A549 (cell line): ENCODE results near the gene KPNA3. TPM values are rescaled to one million over a fixed set of nuclear protein-coding genes. Genes with fewer than 3 reads are reported as not detected.

Experiments
- ATAC-seq, 2 experiments: fragments of 200-7000 bp in 1 of 2; fragments of >200 bp in 1 of 2; cut with Nextera tagmentation in 1 of 2; cut with Tn5 transposase in 1 of 2; 3 replicates each; pipeline versions ENCODE4 v1.8.0 to v1.9.1; 2018 to 2020; ENCODE audit warnings: mild to moderate bottlenecking in 1 of 2, moderate library complexity in 1 of 2
- CTCF ChIA-PET: fragments of 300-600 bp; sonication (Branson Sonifier 250); formaldehyde crosslinking; extraction: SDS; loops from one replicate; lab custom pipeline; 2021; ENCODE audit warnings: antibody characterized with exemption, inconsistent platforms; lab: Yijun Ruan, JAX
- POLR2A ChIA-PET: fragments of 350-600 bp; formaldehyde crosslinking; extraction: SDS; loops from one replicate; lab custom pipeline; 2021; ENCODE audit warnings: antibody characterized with exemption, inconsistent platforms; lab: Yijun Ruan, JAX
- DNase-seq, 2 experiments: peaks; one replicate each; pipeline versions ENCODE4 v3.0.0 to v3.0.0-alpha.2; 2011 to 2016; ENCODE audit warnings: low read depth in 1 of 2, low spot score in 1 of 2
- FAIRE-seq: peaks from 2 replicates; lab custom pipeline; 2011; peaks lifted over from hg19 to GRCh38; lab: Jason Lieb, UNC
- H3K27ac ChIP-seq, 2 experiments: fragments of >200 bp; sonication (Bioruptor Twin); formaldehyde crosslinking; 3 replicates each; pipeline ENCODE4 v1.5.1; 2016 to 2017
- H3K4me1 ChIP-seq: fragments of >200 bp; sonication (Bioruptor Twin); formaldehyde crosslinking; 3 replicates; pipeline ENCODE4 v1.6.1; 2016
- H3K4me2 ChIP-seq: fragments of >200 bp; sonication (Bioruptor Twin); formaldehyde crosslinking; 3 replicates; pipeline ENCODE4 v1.6.1; 2016
- H3K4me3 ChIP-seq: fragments of >200 bp; sonication (Bioruptor Twin); formaldehyde crosslinking; 3 replicates; pipeline ENCODE4 v1.5.1; 2016
- H3K9me3 ChIP-seq: fragments of >200 bp; sonication (Bioruptor Twin); formaldehyde crosslinking; 3 replicates; pipeline ENCODE4 v1.6.1; 2016
- CEBPB ChIP-seq, 2 experiments: fragments of >200 bp in 1 of 2; sonication (Bioruptor Twin) in 1 of 2; formaldehyde crosslinking in 1 of 2; IDR thresholded peaks; 2 replicates each; pipeline ENCODE4 v1.6.1; 2012 to 2016
- CHD2 ChIP-seq: fragments of 150-350 bp; IDR thresholded peaks from 2 replicates; pipeline ENCODE4 v1.6.1; 2014; ENCODE audit warnings: low read length; ENCODE audit not compliant: partially characterized antibody
- CHD4 ChIP-seq: fragments of 200-600 bp; sonication (generic); IDR thresholded peaks from 2 replicates; pipeline ENCODE4 v1.6.1; 2016; ENCODE audit warnings: antibody characterized with exemption, mild to moderate bottlenecking, borderline replicate concordance
- EHF ChIP-seq: fragments of 250-450 bp; sonication (Bioruptor Pico); IDR thresholded peaks from 2 replicates; pipeline ENCODE4 v1.5.0; 2020; ENCODE audit warnings: mild to moderate bottlenecking
- EHMT2 ChIP-seq: fragments of 200-600 bp; sonication (generic); IDR thresholded peaks from 2 replicates; pipeline ENCODE4 v1.6.1; 2016; ENCODE audit warnings: antibody characterized with exemption, low read depth, mild to moderate bottlenecking, moderate library complexity
- EP300 ChIP-seq, 2 experiments: fragments of >200 bp; sonication (Bioruptor Twin); formaldehyde crosslinking; IDR thresholded peaks; 2 replicates in 1 of 2; 3 replicates in 1 of 2; pipeline ENCODE4 v1.6.1; 2016 to 2017
- ESRRA ChIP-seq: fragments of 150-350 bp; IDR thresholded peaks from 2 replicates; pipeline ENCODE4 v1.6.1; 2014; ENCODE audit warnings: mild to moderate bottlenecking, low read length, borderline replicate concordance
- HDAC2 ChIP-seq: fragments of 200-600 bp; sonication (generic); IDR thresholded peaks from 2 replicates; pipeline ENCODE4 v1.6.1; 2016
- HES2 ChIP-seq: fragments of >200 bp; sonication (Bioruptor Twin); formaldehyde crosslinking; IDR thresholded peaks from 2 replicates; pipeline ENCODE4 v1.6.1; 2016
- HOXA7 ChIP-seq: fragments of 250-450 bp; sonication (Bioruptor Pico); IDR thresholded peaks from 2 replicates; pipeline ENCODE4 v1.5.0; 2020; ENCODE audit warnings: mild to moderate bottlenecking, moderate library complexity
- HOXB5 ChIP-seq: fragments of 250-450 bp; sonication (Bioruptor Pico); IDR thresholded peaks from 2 replicates; pipeline ENCODE4 v1.5.0; 2020; ENCODE audit warnings: mild to moderate bottlenecking, moderate library complexity
- JUNB ChIP-seq: fragments of >200 bp; sonication (Bioruptor Twin); formaldehyde crosslinking; IDR thresholded peaks from 2 replicates; pipeline ENCODE4 v1.6.1; 2016
- KDM5A ChIP-seq: fragments of 200-600 bp; sonication (generic); IDR thresholded peaks from 2 replicates; pipeline ENCODE4 v1.6.1; 2016; ENCODE audit warnings: antibody characterized with exemption, mild to moderate bottlenecking
- MYC ChIP-seq: IDR thresholded peaks from 2 replicates; pipeline ENCODE4 v1.6.1; 2012; ENCODE audit warnings: mild to moderate bottlenecking, inconsistent platforms, low read length, improper control_type of control experiment, borderline replicate concordance
- NPAS2 ChIP-seq: fragments of 250-450 bp; sonication (Bioruptor Pico); IDR thresholded peaks from 2 replicates; pipeline ENCODE4 v1.8.0; 2022; ENCODE audit warnings: mild to moderate bottlenecking, moderate library complexity, borderline replicate concordance
- POLR2AphosphoS2 ChIP-seq: conservative IDR thresholded peaks from 2 replicates; pipeline ENCODE4 v1.6.1; 2012; ENCODE audit warnings: low read length, improper control_type of control experiment, inconsistent platforms
- RAD21 ChIP-seq, 2 experiments: fragments of >200 bp in 1 of 2; sonication (Bioruptor Twin) in 1 of 2; formaldehyde crosslinking in 1 of 2; IDR thresholded peaks in 1 of 2; conservative IDR thresholded peaks in 1 of 2; 2 replicates in 1 of 2; 3 replicates in 1 of 2; pipeline ENCODE4 v1.6.1; 2012 to 2018; ENCODE audit warnings: inconsistent platforms in 1 of 2
- RNF2 ChIP-seq: fragments of 200-600 bp; sonication (generic); IDR thresholded peaks from 2 replicates; pipeline ENCODE4 v1.6.1; 2016; ENCODE audit warnings: low read depth, mild to moderate bottlenecking, antibody characterized with exemption, moderate library complexity, borderline replicate concordance
- SREBF2 ChIP-seq: fragments of 450-650 bp; IDR thresholded peaks from 2 replicates; pipeline ENCODE4 v1.6.1; 2014; ENCODE audit warnings: mild to moderate bottlenecking, moderate library complexity
- TFCP2L1 ChIP-seq: fragments of 250-450 bp; sonication (Bioruptor Pico); IDR thresholded peaks from 2 replicates; pipeline ENCODE4 v1.5.0; 2021; ENCODE audit warnings: mild to moderate bottlenecking
- TP53 ChIP-seq: fragments of 250-450 bp; sonication (Bioruptor Pico); IDR thresholded peaks from 2 replicates; pipeline ENCODE4 v1.5.0; 2021; ENCODE audit warnings: mild to moderate bottlenecking, moderate library complexity
- ZC3H11A ChIP-seq: fragments of 450-650 bp; IDR thresholded peaks from 2 replicates; pipeline ENCODE4 v1.6.1; 2014; ENCODE audit warnings: antibody characterized with exemption, mild to moderate bottlenecking
- ZFP36 ChIP-seq: fragments of 450-650 bp; IDR thresholded peaks from 2 replicates; pipeline ENCODE4 v1.6.1; 2014; ENCODE audit warnings: borderline replicate concordance; ENCODE audit not compliant: partially characterized antibody
- ZNF302 ChIP-seq: fragments of 250-450 bp; sonication (Bioruptor Pico); IDR thresholded peaks from 2 replicates; pipeline ENCODE4 v1.9.0; 2021; ENCODE audit warnings: inconsistent platforms, mild to moderate bottlenecking, moderate library complexity
- WGBS: methylation state at CpG from one replicate; pipeline ENCODE4 v1.1.6; 2017; ENCODE audit errors: missing lambda C conversion rate; 5-methylcytosine and 5-hydroxymethylcytosine counted together
- polyA plus RNA-seq, 4 experiments: library from polyadenylated mRNA; depleted of rRNA in 3 of 4; stranded (reverse); fragments of >200 nt; fragmentation: RNase III in 1 of 4; extraction: RNeasy Plus Mini Kit Qiagen cat#74134 plus additional on column Dnase treatment in 1 of 4; gene quantifications; 2 replicates in 3 of 4; 3 replicates in 1 of 4; pipeline ENCODE4 v1.2.3, GENCODE V29; 2011 to 2017
- TF ChIP-seq, protein P1 (sequence below): IDR thresholded peaks from 2 replicates; pipeline ENCODE4 v1.6.1; 2012; ENCODE audit warnings: low read depth, borderline replicate concordance
- TF ChIP-seq, protein P2 (sequence below): fragments of 150-350 bp; IDR thresholded peaks from 2 replicates; pipeline ENCODE4 v1.6.1; 2014; ENCODE audit warnings: low read depth, mild to moderate bottlenecking, low read length

KPNA3 gene
- polyA plus RNA-seq, 2 of the 4 experiments (the other 2 are of a cell fraction) = 28.5 to 29.3 TPM

DNA sequence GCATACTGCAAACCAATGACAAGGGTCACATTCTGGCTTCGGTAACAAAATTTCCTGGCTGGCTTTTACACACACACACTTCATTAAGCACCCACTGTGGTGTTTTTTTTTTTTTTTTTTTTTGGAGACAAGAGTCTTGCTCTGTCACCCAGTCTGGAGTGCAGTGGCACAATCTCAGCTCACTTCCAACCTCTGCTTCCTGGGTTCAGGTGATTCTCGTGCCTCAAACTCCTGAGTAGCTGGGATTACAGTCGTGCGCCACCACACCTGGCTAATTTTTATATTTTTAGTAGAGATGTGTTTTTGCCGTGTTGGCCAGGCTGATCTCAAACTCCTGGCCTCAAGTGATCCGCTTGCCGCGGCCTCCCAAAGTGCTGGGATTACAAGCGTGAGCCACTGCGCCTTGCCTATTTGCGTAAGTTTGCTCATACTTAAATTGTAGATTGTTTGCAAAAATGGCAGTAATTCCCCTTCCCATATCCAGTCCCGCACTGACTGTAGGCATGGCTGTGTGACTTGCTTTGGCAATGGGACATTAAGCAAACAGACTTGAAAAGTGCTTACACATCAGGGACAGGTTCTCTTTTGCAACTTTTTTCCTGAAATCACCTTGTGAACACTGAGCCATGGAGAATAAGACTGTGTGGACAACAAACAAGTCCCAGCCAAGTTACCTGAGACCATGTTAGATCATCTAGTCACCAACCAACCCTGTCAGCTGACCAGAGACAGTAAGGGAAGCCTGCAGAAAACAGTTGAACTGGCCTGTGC lies 59.1 kb downstream of the KPNA3 start:
- no peak for FAIRE-seq
- Histone ChIP-seq H3K9me3 (no peaks in the 10 kb centered on the region), H3K4me2 (no peak overlapping the region), H3K27ac (no peak overlapping the region), H3K4me1 (peaks cover 15% of the 10 kb centered on the region), H3K4me3 (no peak overlapping the region)
- WGBS = 85% methylated on average over 12 of the region's 12 CpGs
- no peak for ATAC-seq
- CTCF ChIA-PET = no interaction called here
- DNase-seq = no peak
- TF ChIP-seq NPAS2 (CRISPR knock-in tag) = no peak
- no peak for TF ChIP-seq CEBPB (IDR thresholded peaks at IDR 0.05)
- TF ChIP-seq ZC3H11A = no peak
- TF ChIP-seq ZNF302 = no peak
- TF ChIP-seq EHMT2 = no peak
- TF ChIP-seq HDAC2 = no peak
- no peak for TF ChIP-seq TP53 (CRISPR knock-in tag)
- no peak for TF ChIP-seq MYC
- no peak for TF ChIP-seq HOXA7 (CRISPR knock-in tag)
- no peak for TF ChIP-seq EHF (CRISPR knock-in tag)
- TF ChIP-seq, protein P1, sequence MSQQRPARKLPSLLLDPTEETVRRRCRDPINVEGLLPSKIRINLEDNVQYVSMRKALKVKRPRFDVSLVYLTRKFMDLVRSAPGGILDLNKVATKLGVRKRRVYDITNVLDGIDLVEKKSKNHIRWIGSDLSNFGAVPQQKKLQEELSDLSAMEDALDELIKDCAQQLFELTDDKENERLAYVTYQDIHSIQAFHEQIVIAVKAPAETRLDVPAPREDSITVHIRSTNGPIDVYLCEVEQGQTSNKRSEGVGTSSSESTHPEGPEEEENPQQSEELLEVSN = no peak
- TF ChIP-seq ESRRA = no peak
- no peak for TF ChIP-seq TFCP2L1 (CRISPR knock-in tag)
- TF ChIP-seq, protein P2, sequence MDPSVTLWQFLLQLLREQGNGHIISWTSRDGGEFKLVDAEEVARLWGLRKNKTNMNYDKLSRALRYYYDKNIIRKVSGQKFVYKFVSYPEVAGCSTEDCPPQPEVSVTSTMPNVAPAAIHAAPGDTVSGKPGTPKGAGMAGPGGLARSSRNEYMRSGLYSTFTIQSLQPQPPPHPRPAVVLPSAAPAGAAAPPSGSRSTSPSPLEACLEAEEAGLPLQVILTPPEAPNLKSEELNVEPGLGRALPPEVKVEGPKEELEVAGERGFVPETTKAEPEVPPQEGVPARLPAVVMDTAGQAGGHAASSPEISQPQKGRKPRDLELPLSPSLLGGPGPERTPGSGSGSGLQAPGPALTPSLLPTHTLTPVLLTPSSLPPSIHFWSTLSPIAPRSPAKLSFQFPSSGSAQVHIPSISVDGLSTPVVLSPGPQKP = no peak
- no peak for TF ChIP-seq RAD21 (conservative IDR thresholded peaks at IDR 0.05 in 1 of 2, IDR thresholded peaks at IDR 0.05 in 1 of 2)
- no peak for TF ChIP-seq JUNB
- no peak for TF ChIP-seq RNF2
- no peak for TF ChIP-seq HES2
- POLR2A ChIA-PET = no interaction called here

- TF ChIP-seq HOXB5 (CRISPR knock-in tag) (no peak), POLR2AphosphoS2 (no peak), ZFP36 (no peak), CHD2 (no peak), EHMT2 (no peak), EP300 (IDR thresholded peaks at IDR 0.05) (no peak), HES2 (no peak), SREBF2 (no peak), CHD4 (no peak), KDM5A (no peak), TP53 (CRISPR knock-in tag) (no peak)
- TF ChIP-seq, protein P2 = no peak
- TF ChIP-seq, all 56 proteins: peak for 0
- no peak for FAIRE-seq
- Histone ChIP-seq H3K4me3 (no peak overlapping the region), H3K27ac (no peak overlapping the region), H3K9me3 (no peaks in the 10 kb centered on the region), H3K4me2 (peak overlapping the region; percentile 28; the same call in 1 of the 3 replicates), H3K4me1 (peaks cover 15% of the 10 kb centered on the region)
- DNase-seq = no peak
- POLR2A ChIA-PET = no interaction called here
- CTCF ChIA-PET = no interaction called here
- ATAC-seq = no peak
These were observed 60.7 kb downstream of the KPNA3 start for GRCh38 chr13:49731766-49732165.
